Neural crest cell (in vitro differentiated cells): Measurements from ENCODE around the gene MAGI2. TPM values are rescaled to one million over a fixed set of nuclear protein-coding genes. Genes with fewer than 3 reads are reported as not detected.

ENCODE experiments used
- DNase-seq: peaks from one replicate; pipeline ENCODE4 v3.0.0; 2021; ENCODE audit warnings: low read depth, mixed read lengths, low spot score
- H3K27ac Mint-ChIP-seq: one replicate; pipeline ENCODE4 v1.8.0; 2021; ENCODE audit warnings: mild to moderate bottlenecking, mixed read lengths; ENCODE audit not compliant: unreplicated experiment
- H3K27me3 Mint-ChIP-seq: 2 replicates; pipeline ENCODE4 v1.8.0; 2021; ENCODE audit warnings: low read depth, mild to moderate bottlenecking, mixed read lengths
- H3K36me3 Mint-ChIP-seq: 2 replicates; pipeline ENCODE4 v1.8.0; 2021; ENCODE audit warnings: low read depth, mild to moderate bottlenecking, mixed read lengths
- H3K4me1 Mint-ChIP-seq: 2 replicates; pipeline ENCODE4 v1.8.0; 2021; ENCODE audit warnings: mixed read lengths
- H3K4me3 Mint-ChIP-seq: one replicate; pipeline ENCODE4 v1.8.0; 2021; ENCODE audit warnings: mild to moderate bottlenecking, mixed read lengths
- H3K9me3 Mint-ChIP-seq: 2 replicates; pipeline ENCODE4 v1.8.0; 2021; ENCODE audit warnings: mixed read lengths
- CTCF ChIP-seq: fragments of 200-600 bp; sonication (generic); conservative IDR thresholded peaks from 2 replicates; pipeline ENCODE4 v1.5.0; 2021; ENCODE audit warnings: antibody characterized with exemption, mild to moderate bottlenecking
- total RNA-seq: library from RNA; stranded (reverse); gene quantifications from 2 replicates; pipeline ENCODE4 v1.2.1, GENCODE V29; 2021

The MAGI2 gene
- total RNA-seq, 1 donor from 2014 or later: 10.0 TPM

GRCh38 chr7:78139335-78139734 lies 1314.1 kb downstream of the MAGI2 start:
- Mint-ChIP-seq H3K9me3 (no peaks in the 10 kb centered on the region), H3K27me3 (no peaks in the 10 kb centered on the region), H3K27ac (no peak overlapping the region), H3K4me3 (no peak overlapping the region), H3K4me1 (peaks cover 31% of the 10 kb centered on the region), H3K36me3 (no peaks in the 10 kb centered on the region)
- DNase-seq: no peak
- TF ChIP-seq CTCF: no peak

- Mint-ChIP-seq H3K4me1 (peaks cover 20% of the 10 kb centered on the region), H3K27me3 (no peaks in the 10 kb centered on the region), H3K36me3 (no peaks in the 10 kb centered on the region), H3K27ac (no peak overlapping the region), H3K4me3 (no peak overlapping the region), H3K9me3 (no peaks in the 10 kb centered on the region)
- TF ChIP-seq CTCF: no peak
- no peak for DNase-seq
Observed at GRCh38 chr7:78134774-78135173, 1318.7 kb downstream of the MAGI2 start.

- Mint-ChIP-seq H3K4me3 (no peak overlapping the region), H3K27me3 (no peaks in the 10 kb centered on the region), H3K36me3 (no peaks in the 10 kb centered on the region), H3K4me1 (peaks cover 14% of the 10 kb centered on the region), H3K27ac (no peak overlapping the region), H3K9me3 (no peaks in the 10 kb centered on the region)
- TF ChIP-seq CTCF: peak; percentile 69
- no peak for DNase-seq
Observed at GRCh38 chr7:78134256-78134655, 1319.2 kb downstream of the MAGI2 start.

- H3K9me3 Mint-ChIP-seq: no peaks in the 10 kb centered on the region
Observed at GRCh38 chr7:78130446-78131215, 1322.8 kb downstream of the MAGI2 start.

GRCh38 chr7:78129865-78130264 lies 1323.6 kb downstream of the MAGI2 start:
- Mint-ChIP-seq H3K9me3 (no peaks in the 10 kb centered on the region), H3K4me3 (no peak overlapping the region), H3K36me3 (no peaks in the 10 kb centered on the region), H3K4me1 (no peaks in the 10 kb centered on the region), H3K27me3 (no peaks in the 10 kb centered on the region), H3K27ac (no peak overlapping the region)
- TF ChIP-seq CTCF: no peak
- no peak for DNase-seq

More at GRCh38 chr7:78130446-78131215, 1322.8 kb downstream of the MAGI2 start:
- Mint-ChIP-seq H3K4me1 (no peaks in the 10 kb centered on the region), H3K27ac (no peak overlapping the region), H3K4me3 (no peak overlapping the region), H3K27me3 (no peaks in the 10 kb centered on the region), H3K36me3 (no peaks in the 10 kb centered on the region)
- TF ChIP-seq CTCF: no peak
- no peak for DNase-seq
